GM12892 (cell line): ENCODE data around the gene IL13RA1.

Source experiments
- DNase-seq: peaks from one replicate; pipeline ENCODE4 v3.0.0; 2011; ENCODE audit not compliant: insufficient read length
- FAIRE-seq: peaks from 2 replicates; lab custom pipeline; 2011; peaks lifted over from hg19 to GRCh38; lab: Jason Lieb, UNC
- POLR2A ChIP-seq: IDR thresholded peaks from 2 replicates; pipeline ENCODE4 v1.6.1; 2011; ENCODE audit warnings: low read depth, low read length, control low read depth
- POLR2AphosphoS5 ChIP-seq: IDR thresholded peaks from 2 replicates; pipeline ENCODE4 v1.6.1; 2011; ENCODE audit warnings: low read depth, low read length, control low read depth
- TAF1 ChIP-seq: IDR thresholded peaks from 2 replicates; pipeline ENCODE4 v1.6.1; 2011; ENCODE audit warnings: low read depth, mild to moderate bottlenecking, control low read depth, low read length, borderline replicate concordance

Gene IL13RA1

DNA sequence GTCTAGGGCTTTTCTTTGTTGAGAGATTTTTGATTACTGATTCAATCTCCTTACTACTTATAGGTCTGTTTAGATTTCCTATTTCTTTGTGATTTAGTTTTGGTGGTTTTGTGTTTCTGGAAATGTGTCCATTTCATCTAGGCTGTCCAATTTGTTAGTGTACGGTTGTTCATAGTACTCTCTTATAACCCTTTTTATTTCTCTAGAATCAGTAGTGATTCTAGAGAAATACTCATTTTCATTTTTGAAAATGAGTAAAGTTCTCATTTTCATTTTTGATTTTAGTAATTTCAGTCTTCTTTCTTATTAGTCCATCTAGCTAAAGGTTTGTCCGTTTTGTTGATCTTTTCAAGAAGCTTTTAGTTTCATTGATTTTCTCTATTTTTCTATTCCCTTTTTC lies 7.5 kb downstream of the IL13RA1 start:
- no peak for FAIRE-seq
- no peak for DNase-seq
- TF ChIP-seq POLR2AphosphoS5 (no peak), POLR2A (no peak), TAF1 (no peak)

DNA sequence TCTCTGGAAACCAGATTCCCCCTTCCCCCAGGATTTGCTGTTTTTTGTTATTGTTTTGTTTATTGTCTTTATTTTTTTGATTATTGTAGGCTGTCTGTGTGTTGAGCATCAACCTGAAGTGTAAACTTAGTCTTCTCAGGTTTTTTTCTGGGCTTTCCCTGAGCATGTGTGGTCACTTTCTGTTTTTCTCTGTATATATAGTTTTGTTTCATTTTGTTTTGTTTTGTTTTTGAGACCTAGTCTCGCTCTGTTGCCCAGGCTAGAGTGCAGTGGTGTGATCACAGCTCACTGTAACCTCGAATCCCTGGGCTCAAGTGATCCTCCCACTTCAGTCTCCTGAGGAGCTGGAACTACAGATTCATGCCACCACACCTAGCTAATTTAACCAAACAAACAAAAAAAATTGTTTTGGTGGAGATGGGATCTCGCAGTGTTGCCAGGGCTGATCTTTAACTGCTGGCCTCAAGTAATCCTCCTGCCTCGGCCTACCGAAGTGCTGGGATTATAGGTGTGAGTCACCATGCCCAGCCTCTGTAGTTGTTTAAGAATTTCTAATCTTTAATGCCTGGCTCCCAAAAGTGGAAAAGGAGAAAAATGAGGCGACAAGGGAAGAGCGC lies 9.1 kb downstream of the IL13RA1 start:
- DNase-seq, result no peak
- no peak for FAIRE-seq
- TF ChIP-seq POLR2A (no peak), TAF1 (no peak), POLR2AphosphoS5 (no peak)

DNA sequence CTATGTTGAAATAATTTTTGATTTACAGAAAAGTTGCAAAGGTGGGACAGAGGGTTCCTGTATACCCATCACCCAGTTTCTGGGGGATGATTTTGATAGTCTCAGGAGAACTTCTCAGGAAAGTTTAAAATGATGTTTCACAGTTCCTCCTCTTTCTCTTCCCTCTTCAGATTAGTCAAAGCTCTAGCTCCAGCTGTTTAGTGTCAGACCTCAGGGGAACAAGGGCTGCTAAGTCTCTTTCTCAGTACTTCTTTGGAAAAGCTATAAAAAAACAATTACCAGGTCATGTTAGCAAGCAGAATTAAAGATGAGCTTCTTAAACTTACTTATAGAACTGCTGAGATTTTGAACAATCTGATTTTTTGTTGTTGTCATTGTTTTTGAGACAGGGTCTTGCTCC lies 12.2 kb downstream of the IL13RA1 start:
- TF ChIP-seq POLR2A, result no peak
- no peak for TF ChIP-seq TAF1
- no peak for FAIRE-seq

DNA sequence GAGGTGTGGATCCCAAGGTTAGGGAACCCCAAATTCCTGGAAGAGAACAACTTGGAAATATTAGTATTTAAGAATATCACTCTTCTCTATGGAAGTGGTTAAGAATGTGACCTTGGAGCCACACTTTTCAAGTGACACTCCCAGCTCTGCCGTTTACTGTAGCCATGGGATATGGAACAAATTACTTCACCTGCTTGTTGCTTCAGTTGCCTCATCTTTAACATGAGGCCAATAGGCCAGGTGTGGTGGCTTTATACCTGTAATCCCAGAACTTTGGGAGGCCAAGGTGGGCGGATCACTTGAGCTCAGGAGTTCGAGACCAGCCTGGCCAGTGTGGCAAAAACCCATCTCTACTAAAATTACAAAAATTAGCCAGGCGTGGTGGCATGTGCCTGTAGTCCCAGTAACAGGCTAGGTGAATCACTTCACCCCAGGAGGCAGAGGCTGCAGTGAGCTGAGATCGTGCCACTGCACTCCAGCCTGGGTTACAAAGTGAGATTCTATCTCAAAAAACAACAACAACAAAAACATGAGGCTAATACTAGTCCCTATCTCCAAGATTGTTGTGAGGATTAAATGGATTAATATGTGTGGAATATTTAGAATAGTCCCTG lies 13.0 kb downstream of the IL13RA1 start:
- FAIRE-seq (no peak), DNase-seq (no peak)
- TF ChIP-seq POLR2A, result no peak
- no peak for TF ChIP-seq TAF1
- no peak for TF ChIP-seq POLR2AphosphoS5

More for the DNA sequence above, 12.2 kb downstream of the IL13RA1 start:
- no peak for DNase-seq

DNA sequence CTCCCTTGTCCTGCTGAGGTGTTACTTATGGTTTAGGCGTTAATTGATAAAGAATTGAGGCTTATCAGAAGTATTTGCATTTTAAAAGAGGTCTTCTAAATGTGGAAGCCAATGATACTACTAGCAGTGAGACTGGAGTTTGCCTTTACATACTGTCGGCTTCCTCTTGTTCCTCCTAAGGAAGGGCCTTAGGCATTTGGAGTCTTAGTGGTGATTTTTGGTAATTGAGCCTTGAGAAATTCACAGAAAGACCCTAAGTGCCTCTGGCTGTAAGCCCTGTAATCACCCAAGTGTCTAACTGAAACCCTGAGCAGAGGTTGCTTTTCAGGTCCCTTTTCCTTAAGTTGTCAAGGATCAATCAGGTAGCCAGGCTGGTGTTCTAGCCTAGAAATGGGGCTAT lies 14.8 kb downstream of the IL13RA1 start:
- DNase-seq (no peak), FAIRE-seq (no peak)
- TF ChIP-seq POLR2A, result no peak
- no peak for TF ChIP-seq TAF1
- no peak for TF ChIP-seq POLR2AphosphoS5

DNA sequence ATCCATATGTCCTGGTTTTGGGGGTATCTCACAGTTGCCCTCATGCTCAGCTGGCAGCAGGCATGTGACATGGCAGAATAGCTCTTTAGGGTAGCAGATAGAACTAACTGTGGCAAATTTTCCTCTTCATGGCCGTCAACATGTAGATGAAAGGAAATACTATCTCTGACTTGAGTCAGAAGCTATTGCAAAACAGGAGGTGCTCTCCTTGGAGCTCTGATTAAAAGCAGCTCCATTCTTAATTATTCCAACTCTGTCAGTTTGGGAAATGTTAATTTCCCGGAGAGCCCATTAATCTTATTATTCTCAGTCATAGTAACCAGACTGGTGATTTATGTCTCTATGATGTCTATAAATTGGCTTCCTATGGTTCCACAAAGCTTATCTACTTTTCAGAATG lies 18.2 kb downstream of the IL13RA1 start:
- TF ChIP-seq POLR2AphosphoS5 (no peak), POLR2A (no peak), TAF1 (no peak)
- FAIRE-seq, result no peak
- no peak for DNase-seq

DNA sequence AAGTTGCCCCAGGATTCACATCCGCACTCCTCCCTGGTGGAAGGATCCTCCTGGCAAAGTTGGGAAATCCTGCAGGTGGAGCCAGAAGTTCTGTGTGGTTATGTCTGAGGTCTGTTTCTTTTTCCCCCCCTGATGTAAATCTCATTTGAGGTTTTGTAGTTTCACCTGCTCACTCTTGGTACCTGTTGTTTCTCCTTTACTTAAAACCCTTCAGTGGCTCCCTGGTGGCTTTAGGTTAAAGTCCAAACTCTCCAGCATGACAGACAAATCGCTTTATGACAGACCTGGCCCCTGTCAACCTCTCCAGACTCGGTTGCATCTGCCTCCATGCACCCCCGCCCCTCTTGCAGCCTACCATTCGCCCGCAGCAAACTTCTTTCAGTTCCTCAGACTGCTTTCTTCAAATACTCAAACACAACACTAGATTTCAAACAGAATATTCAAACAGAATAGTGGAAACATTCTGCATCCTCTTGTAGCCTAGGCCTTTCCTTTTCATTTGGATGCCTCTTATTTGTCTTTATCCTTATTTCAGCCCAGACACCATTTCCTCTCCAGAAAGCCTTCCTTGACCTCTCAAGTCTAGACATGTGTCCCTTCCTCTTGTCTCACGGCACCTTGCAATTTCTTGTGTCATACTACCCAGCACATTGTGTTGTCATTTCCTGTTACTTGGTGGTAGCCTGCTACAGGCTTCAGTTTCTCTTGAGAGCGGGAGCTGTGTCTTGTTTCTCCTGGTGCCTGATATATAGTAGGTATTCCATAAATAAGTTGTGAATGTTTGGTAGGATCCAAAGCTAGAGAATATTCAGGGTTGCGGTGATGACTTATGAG lies 24.8 kb downstream of the IL13RA1 start:
- DNase-seq, result no peak
- FAIRE-seq, result peak; percentile 70

DNA sequence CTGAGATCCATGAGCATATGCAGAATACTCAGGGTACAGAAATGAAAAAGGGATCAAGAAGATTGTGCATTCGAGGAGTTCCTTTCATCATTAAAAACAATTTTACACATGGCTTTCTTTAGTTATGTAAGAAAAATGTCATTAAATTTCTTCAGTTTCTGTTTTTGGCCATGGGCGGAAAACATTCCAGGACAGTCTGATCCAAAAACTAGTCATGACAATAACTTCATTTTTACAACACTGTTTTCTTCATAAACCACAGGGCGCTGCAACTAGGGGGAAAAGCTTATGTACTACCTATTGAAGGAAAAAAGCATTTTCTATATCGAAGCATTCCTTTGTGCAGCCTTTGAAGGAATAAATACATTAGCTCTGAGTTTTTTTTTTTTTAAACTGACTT lies 28.2 kb downstream of the IL13RA1 start:
- no peak for DNase-seq
- no peak for TF ChIP-seq TAF1
- FAIRE-seq, result no peak

More for the DNA sequence above, 24.8 kb downstream of the IL13RA1 start:
- no peak for TF ChIP-seq POLR2AphosphoS5
- no peak for TF ChIP-seq POLR2A
- no peak for TF ChIP-seq TAF1

GRCh38 chrX:118756101-118756500 lies 28.7 kb downstream of the IL13RA1 start:
- FAIRE-seq (no peak), DNase-seq (no peak)
- TF ChIP-seq POLR2AphosphoS5 (no peak), TAF1 (no peak), POLR2A (no peak)

DNA sequence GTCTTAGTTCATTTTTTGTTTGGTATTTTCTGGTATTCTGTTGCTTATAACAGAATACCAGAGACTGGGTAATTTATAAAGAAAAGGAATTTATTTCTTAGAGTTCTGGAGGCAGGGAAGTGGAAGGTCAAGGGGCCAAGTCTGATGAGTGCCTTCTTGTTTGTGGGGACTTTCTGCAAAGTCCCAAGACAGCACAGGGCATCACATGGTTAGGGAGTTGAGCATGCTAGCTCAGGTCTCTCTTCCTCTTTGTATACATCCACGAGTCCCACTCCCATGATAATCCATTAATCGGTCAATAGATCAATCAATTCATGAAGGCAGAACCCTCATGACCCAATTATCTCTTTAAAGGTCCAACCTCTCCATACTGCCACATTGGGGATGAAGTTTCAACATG lies 31.1 kb downstream of the IL13RA1 start:
- TF ChIP-seq POLR2A, result no peak
- TF ChIP-seq TAF1, result no peak
- no peak for TF ChIP-seq POLR2AphosphoS5
- FAIRE-seq, result no peak
- no peak for DNase-seq

GRCh38 chrX:118760025-118760424 lies 32.6 kb downstream of the IL13RA1 start:
- no peak for FAIRE-seq
- TF ChIP-seq TAF1 (no peak), POLR2A (no peak), POLR2AphosphoS5 (no peak)
- no peak for DNase-seq

- TF ChIP-seq POLR2A (no peak), TAF1 (no peak), POLR2AphosphoS5 (no peak)
- no peak for DNase-seq
- no peak for FAIRE-seq
Measured at GRCh38 chrX:118761939-118762707, 34.7 kb downstream of the IL13RA1 start.
